Loucy (cell line): ENCODE results near the gene CNTN5.

Experiments used
- H2AFZ ChIP-seq: fragments of 200-600 bp; sonication (generic); 2 replicates; pipeline ENCODE4 v1.6.0; 2016; ENCODE audit warnings: antibody characterized with exemption, mild to moderate bottlenecking, low read length, moderate library complexity
- H3F3A ChIP-seq: fragments of 200-600 bp; 2 replicates; pipeline ENCODE4 v1.6.0; 2016; ENCODE audit warnings: antibody characterized with exemption, low read depth, mild to moderate bottlenecking
- H3K27me3 ChIP-seq: fragments of 200-600 bp; sonication (generic); 2 replicates; pipeline ENCODE4 v1.6.1; 2014; ENCODE audit warnings: low read length, mild to moderate bottlenecking; ENCODE audit not compliant: insufficient read depth, poor library complexity, severe bottlenecking
- H3K36me3 ChIP-seq: fragments of 200-600 bp; sonication (generic); 2 replicates; pipeline ENCODE4 v1.6.1; 2016; ENCODE audit warnings: low read length; ENCODE audit not compliant: insufficient read depth
- H3K4me1 ChIP-seq: fragments of 200-600 bp; sonication (generic); 2 replicates; pipeline ENCODE4 v1.5.1; 2014; ENCODE audit warnings: low read length, mild to moderate bottlenecking; ENCODE audit not compliant: insufficient read depth, poor library complexity, severe bottlenecking
- H3K4me2 ChIP-seq: fragments of 200-600 bp; sonication (generic); 2 replicates; pipeline ENCODE4 v1.6.0; 2014; ENCODE audit warnings: antibody characterized with exemption, low read length, low read depth, mild to moderate bottlenecking; ENCODE audit not compliant: poor library complexity, severe bottlenecking
- H3K4me3 ChIP-seq: fragments of 200-600 bp; sonication (generic); 2 replicates; pipeline ENCODE4 v1.5.1; 2014; ENCODE audit warnings: low read length, mild to moderate bottlenecking, mixed read lengths; ENCODE audit not compliant: poor library complexity, severe bottlenecking
- H3K79me2 ChIP-seq: fragments of 200-600 bp; sonication (generic); 2 replicates; pipeline ENCODE4 v1.6.1; 2014; ENCODE audit warnings: low read length; ENCODE audit not compliant: insufficient read depth
- H3K9ac ChIP-seq: fragments of 200-600 bp; sonication (generic); 2 replicates; pipeline ENCODE4 v1.6.0; 2014; ENCODE audit warnings: mild to moderate bottlenecking, low read depth, low read length, moderate library complexity; ENCODE audit not compliant: poor library complexity, severe bottlenecking
- H3K9me2 ChIP-seq: fragments of 200-600 bp; sonication (generic); replicated peaks from 2 replicates; pipeline ENCODE4 v1.6.1; 2016; ENCODE audit warnings: low read depth, low read length, mixed read lengths
- H3K9me3 ChIP-seq: fragments of 200-600 bp; sonication (generic); 2 replicates; pipeline ENCODE4 v1.6.1; 2014; ENCODE audit warnings: mild to moderate bottlenecking, antibody characterized with exemption, low read length, low read depth; ENCODE audit not compliant: insufficient read depth
- H4K20me1 ChIP-seq: fragments of 200-600 bp; sonication (generic); 2 replicates; pipeline ENCODE4 v1.6.0; 2014; ENCODE audit warnings: antibody characterized with exemption, low read length, mild to moderate bottlenecking; ENCODE audit not compliant: insufficient read depth, poor library complexity, severe bottlenecking
- EZH2phosphoT487 ChIP-seq: fragments of 200-600 bp; IDR thresholded peaks from 2 replicates; pipeline ENCODE4 v1.6.1; 2018; ENCODE audit warnings: antibody characterized with exemption, mild to moderate bottlenecking, moderate library complexity, borderline replicate concordance
- TF ChIP-seq, protein P1 (sequence below): fragments of 200-600 bp; sonication (generic); conservative IDR thresholded peaks from 2 replicates; pipeline ENCODE4 v1.5.1; 2014; ENCODE audit warnings: mild to moderate bottlenecking, antibody characterized with exemption, low read length

The CNTN5 gene

DNA sequence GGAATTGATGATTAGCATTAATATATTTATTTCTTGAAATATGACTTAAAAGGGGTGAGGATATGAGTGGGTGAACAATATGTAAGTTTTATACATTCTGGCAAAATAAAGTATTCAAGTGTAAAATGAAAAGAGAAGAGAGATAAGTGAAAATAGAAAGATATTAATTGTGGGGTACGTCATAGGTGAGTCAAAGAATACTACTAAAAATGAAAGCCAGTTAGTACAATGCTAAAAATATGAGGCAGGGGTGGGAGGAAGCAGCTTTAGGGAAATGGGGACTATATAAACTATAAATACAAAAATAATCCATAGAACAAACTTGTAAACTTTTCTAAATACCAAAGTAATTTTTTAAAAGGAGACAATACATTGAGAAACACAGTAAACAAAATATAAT is 661.4 kb downstream of the CNTN5 start:
- Histone ChIP-seq H3K9me3 (no peaks in the 10 kb centered on the region), H3K4me3 (no peak overlapping the region), H3K79me2 (no peaks in the 10 kb centered on the region), H3K36me3 (no peaks in the 10 kb centered on the region), H2AFZ (no peak overlapping the region), H3K9me2 (no peaks in the 10 kb centered on the region), H3F3A (no peaks in the 10 kb centered on the region), H3K4me1 (no peaks in the 10 kb centered on the region), H3K27me3 (no peaks in the 10 kb centered on the region), H4K20me1 (no peaks in the 10 kb centered on the region), H3K9ac (no peak overlapping the region), H3K4me2 (no peak overlapping the region)
- no peak for TF ChIP-seq EZH2phosphoT487
- TF ChIP-seq, protein P1, sequence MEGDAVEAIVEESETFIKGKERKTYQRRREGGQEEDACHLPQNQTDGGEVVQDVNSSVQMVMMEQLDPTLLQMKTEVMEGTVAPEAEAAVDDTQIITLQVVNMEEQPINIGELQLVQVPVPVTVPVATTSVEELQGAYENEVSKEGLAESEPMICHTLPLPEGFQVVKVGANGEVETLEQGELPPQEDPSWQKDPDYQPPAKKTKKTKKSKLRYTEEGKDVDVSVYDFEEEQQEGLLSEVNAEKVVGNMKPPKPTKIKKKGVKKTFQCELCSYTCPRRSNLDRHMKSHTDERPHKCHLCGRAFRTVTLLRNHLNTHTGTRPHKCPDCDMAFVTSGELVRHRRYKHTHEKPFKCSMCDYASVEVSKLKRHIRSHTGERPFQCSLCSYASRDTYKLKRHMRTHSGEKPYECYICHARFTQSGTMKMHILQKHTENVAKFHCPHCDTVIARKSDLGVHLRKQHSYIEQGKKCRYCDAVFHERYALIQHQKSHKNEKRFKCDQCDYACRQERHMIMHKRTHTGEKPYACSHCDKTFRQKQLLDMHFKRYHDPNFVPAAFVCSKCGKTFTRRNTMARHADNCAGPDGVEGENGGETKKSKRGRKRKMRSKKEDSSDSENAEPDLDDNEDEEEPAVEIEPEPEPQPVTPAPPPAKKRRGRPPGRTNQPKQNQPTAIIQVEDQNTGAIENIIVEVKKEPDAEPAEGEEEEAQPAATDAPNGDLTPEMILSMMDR: no peak

DNA sequence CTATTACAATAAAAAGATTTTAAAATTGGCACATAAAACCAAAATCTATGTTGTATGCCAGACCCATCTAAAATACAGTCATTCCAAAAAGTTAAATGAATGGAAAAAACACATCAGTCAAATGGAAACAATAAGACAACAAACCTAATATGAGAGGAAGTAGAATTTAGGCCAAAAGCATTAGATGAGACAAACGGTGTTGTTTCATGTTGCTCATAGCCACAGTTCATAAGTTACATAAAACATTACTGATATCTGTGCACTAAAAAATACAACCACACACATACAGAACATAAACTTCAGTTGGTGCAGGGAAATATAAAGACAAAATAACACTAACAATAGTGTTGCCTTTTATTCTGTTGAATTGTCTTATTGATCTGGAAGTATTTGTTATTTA is 661.9 kb downstream of the CNTN5 start:
- no peaks in the 10 kb centered on the region for H3K27me3 ChIP-seq
- H3K79me2 ChIP-seq: no peaks in the 10 kb centered on the region
- H3K4me2 ChIP-seq: no peak overlapping the region
- no peak overlapping the region for H3K4me3 ChIP-seq
- no peaks in the 10 kb centered on the region for H3F3A ChIP-seq
- no peaks in the 10 kb centered on the region for H3K9me3 ChIP-seq
- no peak overlapping the region for H3K9ac ChIP-seq
- no peaks in the 10 kb centered on the region for H3K4me1 ChIP-seq
- no peaks in the 10 kb centered on the region for H4K20me1 ChIP-seq
- H3K36me3 ChIP-seq: no peaks in the 10 kb centered on the region
- no peaks in the 10 kb centered on the region for H3K9me2 ChIP-seq
- no peak for TF ChIP-seq EZH2phosphoT487
- TF ChIP-seq, protein P1: no peak
- no peak overlapping the region for H2AFZ ChIP-seq

DNA sequence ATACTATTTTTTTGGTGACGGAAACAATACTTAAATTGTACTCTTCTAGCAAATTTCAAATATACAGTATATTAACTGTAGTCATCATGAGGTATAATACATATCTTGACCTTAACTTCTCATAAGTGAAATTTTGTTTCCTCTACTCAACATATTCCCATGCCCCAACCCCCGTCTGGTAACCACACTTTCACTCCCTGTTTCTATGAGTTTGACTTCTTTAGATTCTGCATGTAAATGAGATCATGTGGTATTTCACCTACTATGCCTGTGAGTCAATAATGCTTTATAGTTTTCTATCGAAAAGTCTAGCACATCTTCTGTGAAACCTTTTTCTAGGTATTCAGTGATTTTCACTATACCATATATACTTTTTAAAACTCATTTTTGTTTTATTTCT is 663.2 kb downstream of the CNTN5 start:
- no peaks in the 10 kb centered on the region for H3K9me3 ChIP-seq
- H3K4me2 ChIP-seq: no peak overlapping the region
- H3K79me2 ChIP-seq: no peaks in the 10 kb centered on the region
- H3K9me2 ChIP-seq: no peaks in the 10 kb centered on the region
- no peaks in the 10 kb centered on the region for H3F3A ChIP-seq
- H4K20me1 ChIP-seq: no peaks in the 10 kb centered on the region
- H3K4me3 ChIP-seq: no peak overlapping the region
- H3K27me3 ChIP-seq: no peaks in the 10 kb centered on the region
- TF ChIP-seq, protein P1: no peak
- TF ChIP-seq EZH2phosphoT487: no peak
- H3K4me1 ChIP-seq: no peaks in the 10 kb centered on the region
- no peaks in the 10 kb centered on the region for H3K36me3 ChIP-seq
- H3K9ac ChIP-seq: no peak overlapping the region
- no peak overlapping the region for H2AFZ ChIP-seq
